NCI-H2029 (cell line): ENCODE results near the gene DBNDD2.
A peak's percentile ranks its signal among the peaks of the same experiment; 100 is the strongest.

Source experiments
- DNase-seq: peaks from one replicate; lab custom pipeline; 2025; lab: John Stamatoyannopoulos, UW

Gene DBNDD2

DNA sequence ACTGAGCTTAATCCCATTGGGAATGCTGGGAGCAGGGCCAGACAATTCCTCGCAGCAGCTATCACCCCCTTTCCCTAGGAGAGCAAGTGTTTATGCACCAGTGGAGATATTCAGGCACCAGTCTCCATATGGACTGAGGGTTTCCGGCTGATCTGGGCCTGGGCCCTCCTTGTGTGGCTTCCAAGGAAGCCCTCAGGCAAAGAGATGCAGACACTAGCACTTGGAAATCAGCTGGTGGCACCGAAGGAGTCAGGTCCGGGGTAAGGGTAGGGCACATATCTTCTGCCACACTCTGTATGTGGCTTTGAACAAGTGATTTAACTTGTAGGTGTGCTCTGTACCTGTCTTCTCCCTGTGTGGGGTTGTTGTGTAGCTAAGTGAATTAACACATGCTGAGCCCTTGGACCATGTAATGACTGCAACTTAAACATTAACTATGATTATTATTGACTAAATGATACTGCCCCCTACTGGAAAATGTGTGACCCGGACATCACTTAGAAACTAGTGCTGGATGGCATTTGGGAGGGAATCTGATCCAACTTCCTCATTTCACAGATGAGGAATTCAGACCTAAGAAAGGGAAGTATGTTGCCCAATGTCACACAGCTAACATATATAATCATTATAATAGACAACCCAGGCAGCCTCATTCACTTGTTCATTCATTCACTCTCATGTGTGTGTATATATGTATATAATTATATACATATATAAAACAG lies 42.2 kb downstream of the DBNDD2 start:
- peak; percentile 46 for DNase-seq

DNA sequence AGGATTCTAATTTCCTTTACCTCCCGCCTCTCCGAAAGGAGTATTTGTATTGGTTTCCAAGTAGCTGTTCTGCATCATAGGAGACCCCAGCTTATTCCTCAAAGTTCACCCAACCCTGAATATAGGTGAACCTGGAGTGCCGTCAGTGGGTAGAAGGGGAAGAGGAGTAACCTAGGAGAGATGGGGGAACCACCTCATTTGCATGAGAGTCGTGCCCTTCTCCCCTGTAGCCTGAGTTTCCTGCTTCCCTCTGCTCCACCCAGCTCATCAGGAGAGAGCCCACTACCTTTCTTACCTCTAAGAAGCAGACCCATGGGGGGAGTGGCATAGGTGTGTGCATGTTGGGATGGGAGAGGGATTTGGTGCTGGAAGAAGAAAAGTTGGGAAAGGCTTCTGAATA lies 44.1 kb downstream of the DBNDD2 start:
- DNase-seq: no peak

DNA sequence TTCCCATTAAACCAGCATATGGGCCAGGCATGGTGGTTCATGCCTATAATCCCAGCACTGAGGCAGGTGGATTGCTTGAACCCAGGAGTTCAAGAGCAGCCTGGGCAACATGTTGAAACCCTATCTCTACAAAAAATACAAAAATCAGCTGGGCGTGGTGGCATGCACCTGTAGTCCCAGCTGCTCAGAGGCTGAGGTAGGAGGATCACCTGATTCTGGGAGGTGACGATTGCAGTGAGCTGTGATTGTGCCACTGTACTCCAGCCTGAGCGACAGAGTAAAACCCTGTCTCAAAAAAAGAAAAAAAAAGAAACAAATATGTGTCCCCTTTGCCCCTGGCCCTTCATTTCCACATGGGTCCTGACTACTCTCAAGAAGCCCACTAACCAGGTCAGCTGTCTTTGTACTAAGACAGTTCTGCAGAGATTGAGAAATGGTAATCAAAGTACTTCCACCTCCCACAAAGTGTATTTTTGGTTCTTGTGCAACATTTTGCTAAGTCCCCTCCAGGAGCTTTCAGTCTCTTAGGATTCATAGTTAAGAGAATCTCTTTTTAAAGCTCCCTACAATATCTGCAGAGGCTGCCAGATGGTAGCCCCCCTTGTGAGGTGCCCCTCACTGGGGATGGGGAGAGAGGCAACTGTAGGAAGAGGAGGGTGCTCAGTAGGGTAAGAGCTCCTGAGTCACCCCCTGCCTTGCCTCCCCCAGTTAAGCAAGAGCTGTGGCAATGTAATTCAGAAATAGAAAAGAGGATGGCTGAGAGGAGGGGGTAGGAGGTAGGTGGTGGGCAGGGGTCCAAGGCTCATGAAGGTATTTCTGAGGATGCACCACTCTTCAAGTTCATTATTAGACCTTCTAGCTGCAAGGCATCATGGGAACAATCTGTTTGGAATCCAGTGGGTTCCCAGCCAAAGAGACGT lies 44.9 kb downstream of the DBNDD2 start:
- DNase-seq: no peak

- peak; percentile 63 for DNase-seq
Measured at GRCh38 chr20:45456632-45457031, 48.5 kb downstream of the DBNDD2 start.

GRCh38 chr20:45459606-45460005 lies 51.5 kb downstream of the DBNDD2 start:
- DNase-seq: no peak
